A673 (cell line): ENCODE measurements around the gene TEX261.
"Not testable (repeated sequence)": the region's sequence is repeated elsewhere in the genome, so short reads cannot be mapped to it uniquely, and the experiment has no call there.

Experiments used
- CTCF ChIP-seq: fragments of 300-800, 200-600 bp; sonication (generic); conservative IDR thresholded peaks from 2 replicates; pipeline ENCODE4 v1.5.1; 2017; ENCODE audit warnings: low read depth, mild to moderate bottlenecking, antibody characterized with exemption, low read length, moderate library complexity, mixed read lengths
- EZH2 ChIP-seq: fragments of 200-600 bp; sonication (generic); IDR thresholded peaks from 2 replicates; pipeline ENCODE4 v1.6.1; 2017; ENCODE audit warnings: borderline replicate concordance, low read depth, mild to moderate bottlenecking, mixed read lengths, antibody characterized with exemption, low read length; ENCODE audit not compliant: poor library complexity, severe bottlenecking

GRCh38 chr2:71021394-71021793, 26.7 kb upstream of the TEX261 start:
- TF ChIP-seq CTCF, EZH2: not testable (repeated sequence)
